Calu3 (cell line): ENCODE measurements around the gene IRF2. TPM values are rescaled to one million over a fixed set of nuclear protein-coding genes. Genes with fewer than 3 reads are reported as not detected.

ENCODE experiments used
- BruUV-seq: library from RNA; stranded (reverse); fragments of 400-500 nt; replicated peaks from 2 replicates; lab custom pipeline; 2021; lab: Mats Ljungman, UMichigan
- CTCF ChIA-PET: fragments of 300-600 bp; sonication (Branson Sonifier 250); formaldehyde crosslinking; loops from one replicate; lab custom pipeline; 2022; ENCODE audit warnings: antibody characterized with exemption; lab: Charles Lee
- DNase-seq: peaks from one replicate; pipeline ENCODE4 v3.0.0; 2022
- H3K27ac Mint-ChIP-seq: one replicate; pipeline ENCODE4 v1.8.0; 2022; ENCODE audit warnings: mixed read lengths; ENCODE audit not compliant: unreplicated experiment
- H3K27me3 Mint-ChIP-seq: one replicate; pipeline ENCODE4 v1.8.0; 2022; ENCODE audit warnings: mixed read lengths; ENCODE audit not compliant: unreplicated experiment
- H3K36me3 Mint-ChIP-seq: one replicate; pipeline ENCODE4 v1.8.0; 2022; ENCODE audit warnings: mild to moderate bottlenecking, moderate library complexity, mixed read lengths; ENCODE audit not compliant: insufficient read depth, unreplicated experiment
- H3K4me1 Mint-ChIP-seq: one replicate; pipeline ENCODE4 v1.8.0; 2022; ENCODE audit warnings: mild to moderate bottlenecking, low read depth, mixed read lengths; ENCODE audit not compliant: unreplicated experiment
- H3K4me3 Mint-ChIP-seq: one replicate; pipeline ENCODE4 v1.8.0; 2022; ENCODE audit warnings: mild to moderate bottlenecking, low read depth, moderate library complexity, mixed read lengths; ENCODE audit not compliant: unreplicated experiment
- H3K9me3 Mint-ChIP-seq: one replicate; pipeline ENCODE4 v1.8.0; 2022; ENCODE audit warnings: low read depth, mixed read lengths; ENCODE audit not compliant: unreplicated experiment
- CTCF ChIP-seq: fragments of 200-600 bp; IDR thresholded peaks from one replicate; pipeline ENCODE4 v1.8.0; 2022; ENCODE audit warnings: antibody characterized with exemption; ENCODE audit not compliant: unreplicated experiment
- intact Hi-C: fragments of 100-400 bp; cut with micrococcal nuclease; formaldehyde crosslinking; loops from one replicate; pipeline ENCODE4 v1.10.0; 2022; ENCODE audit not compliant: unreplicated experiment
- total RNA-seq: library from RNA; stranded (reverse); gene quantifications from 2 replicates; pipeline ENCODE4 v1.2.3, GENCODE V29; 2022

Gene IRF2
- total RNA-seq, 1 experiment from 2014 or later = 27.3 TPM

DNA sequence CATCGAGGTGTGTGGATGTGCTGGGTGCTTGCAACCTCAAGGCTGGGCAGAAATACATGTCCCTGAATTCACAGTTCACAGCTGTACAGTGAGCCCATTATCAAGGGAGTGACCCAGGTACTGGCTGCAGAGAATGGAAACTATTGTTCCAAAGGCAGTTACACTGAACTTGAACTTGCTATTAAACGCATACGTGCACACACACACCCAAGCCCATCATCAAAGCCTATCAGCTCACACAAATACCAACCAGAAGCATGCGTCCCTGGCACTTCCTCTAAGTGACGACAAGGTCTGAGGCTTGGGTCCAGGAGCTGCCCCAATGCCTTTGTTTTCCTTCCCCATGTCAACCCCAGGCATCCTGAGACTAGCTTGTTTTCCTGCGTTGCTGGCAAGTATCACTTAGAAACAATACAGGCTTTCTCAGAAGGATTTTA, 88.6 kb downstream of the IRF2 start:
- Mint-ChIP-seq H3K4me3 (peak overlapping the region; percentile 45), H3K27me3 (no peaks in the 10 kb centered on the region), H3K27ac (peak overlapping the region; percentile 89), H3K9me3 (no peaks in the 10 kb centered on the region), H3K4me1 (peaks cover 49% of the 10 kb centered on the region), H3K36me3 (peaks cover 54% of the 10 kb centered on the region)
- intact Hi-C loops = loop anchor here (1.0 to 10.0 kb wide), 2 partner anchors 98 to 149 kb away; no protein-coding TSS in a partner anchor
- no peak for TF ChIP-seq CTCF
- BruUV-seq = no TSS peak
- peak; percentile 72 for DNase-seq
- CTCF ChIA-PET = interaction anchor here (0.7 to 0.8 kb wide), 2 partner anchors 55 to 151 kb away, joined by 3 read pairs; no protein-coding TSS in a partner anchor

GRCh38 chr4:184384810-184385557, 89.4 kb downstream of the IRF2 start:
- H3K27ac Mint-ChIP-seq = peak overlapping the region; percentile 89
- peaks cover 49% of the 10 kb centered on the region for H3K4me1 Mint-ChIP-seq
- H3K27me3 Mint-ChIP-seq = no peaks in the 10 kb centered on the region
- CTCF ChIA-PET = interaction anchor here (0.7 to 0.8 kb wide), 2 partner anchors 54 to 152 kb away, joined by 3 read pairs; no protein-coding TSS in a partner anchor
- BruUV-seq = no TSS peak
- no peaks in the 10 kb centered on the region for H3K9me3 Mint-ChIP-seq
- H3K36me3 Mint-ChIP-seq = peaks cover 54% of the 10 kb centered on the region
- TF ChIP-seq CTCF = no peak
- intact Hi-C loops = loop anchor here (5.0 to 10.0 kb wide), 2 partner anchors 118 to 150 kb away; no protein-coding TSS in a partner anchor
- DNase-seq = no peak
- peak overlapping the region; percentile 45 for H3K4me3 Mint-ChIP-seq

GRCh38 chr4:184384056-184384809, 90.1 kb downstream of the IRF2 start:
- intact Hi-C loops = loop anchor here (5.0 to 10.0 kb wide), 2 partner anchors 117 to 151 kb away; no protein-coding TSS in a partner anchor
- Mint-ChIP-seq H3K4me3 (peak overlapping the region; percentile 60), H3K4me1 (peaks cover 49% of the 10 kb centered on the region)

More at GRCh38 chr4:184384056-184384809, 90.1 kb downstream of the IRF2 start:
- TF ChIP-seq CTCF = no peak
- CTCF ChIA-PET = interaction anchor here (0.5 to 2.2 kb wide), 4 partner anchors 15 to 96 kb away, joined by 3 to 7 read pairs (median 5); no protein-coding TSS in a partner anchor
- BruUV-seq = TSS peak; percentile 78
- peak; percentile 49 for DNase-seq
- Mint-ChIP-seq H3K27me3 (no peaks in the 10 kb centered on the region), H3K9me3 (no peaks in the 10 kb centered on the region), H3K36me3 (peaks cover 51% of the 10 kb centered on the region), H3K27ac (peak overlapping the region; percentile 89)
